ENCODE data around the gene ANKRD29.

DNA sequence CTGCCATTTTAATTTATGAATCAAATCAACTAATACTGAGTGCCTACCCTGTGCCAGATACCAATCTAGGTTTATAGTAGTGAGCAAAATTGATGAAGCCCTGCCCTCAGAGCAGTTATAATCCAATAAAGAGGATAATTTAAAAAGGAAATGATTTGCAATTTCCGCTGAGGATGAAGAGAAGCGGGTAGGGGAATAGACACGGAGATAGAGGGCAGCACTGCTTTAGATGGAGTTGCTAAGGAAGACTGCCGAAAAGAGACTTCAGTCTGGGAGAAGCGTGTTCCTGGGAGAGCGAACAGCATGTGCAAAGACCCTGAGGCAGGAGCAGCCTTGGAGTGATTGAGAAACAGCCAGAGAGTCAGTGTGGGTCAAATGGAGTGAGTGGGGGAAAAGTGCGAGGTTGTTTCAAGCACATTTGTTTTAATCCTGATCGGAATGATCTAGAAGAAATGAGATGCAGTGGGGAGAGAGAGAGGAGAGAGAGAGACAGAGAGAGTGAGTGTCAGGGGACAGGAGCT is 38.9 kb upstream of the ANKRD29 start:
- TF ChIP-seq POLR2A (IDR thresholded peaks at IDR 0.05) = no peak
- TF ChIP-seq, protein P1, sequence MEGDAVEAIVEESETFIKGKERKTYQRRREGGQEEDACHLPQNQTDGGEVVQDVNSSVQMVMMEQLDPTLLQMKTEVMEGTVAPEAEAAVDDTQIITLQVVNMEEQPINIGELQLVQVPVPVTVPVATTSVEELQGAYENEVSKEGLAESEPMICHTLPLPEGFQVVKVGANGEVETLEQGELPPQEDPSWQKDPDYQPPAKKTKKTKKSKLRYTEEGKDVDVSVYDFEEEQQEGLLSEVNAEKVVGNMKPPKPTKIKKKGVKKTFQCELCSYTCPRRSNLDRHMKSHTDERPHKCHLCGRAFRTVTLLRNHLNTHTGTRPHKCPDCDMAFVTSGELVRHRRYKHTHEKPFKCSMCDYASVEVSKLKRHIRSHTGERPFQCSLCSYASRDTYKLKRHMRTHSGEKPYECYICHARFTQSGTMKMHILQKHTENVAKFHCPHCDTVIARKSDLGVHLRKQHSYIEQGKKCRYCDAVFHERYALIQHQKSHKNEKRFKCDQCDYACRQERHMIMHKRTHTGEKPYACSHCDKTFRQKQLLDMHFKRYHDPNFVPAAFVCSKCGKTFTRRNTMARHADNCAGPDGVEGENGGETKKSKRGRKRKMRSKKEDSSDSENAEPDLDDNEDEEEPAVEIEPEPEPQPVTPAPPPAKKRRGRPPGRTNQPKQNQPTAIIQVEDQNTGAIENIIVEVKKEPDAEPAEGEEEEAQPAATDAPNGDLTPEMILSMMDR (IDR thresholded peaks at IDR 0.05) = no peak

Measured in testis (tissue), 2 donors.